Testis (tissue), 3 donors: ENCODE data around the gene PCSK6. TPM values are rescaled to one million over a fixed set of nuclear protein-coding genes. Genes with fewer than 3 reads are reported as not detected.

Experiments
- DNase-seq: peaks from one replicate; pipeline ENCODE4 v3.0.0-alpha.2; 2019
- H3K27ac ChIP-seq, 2 donors: fragments of 200-600 bp; sonication (generic); one replicate each; pipeline ENCODE4 v1.5.1; 2019
- H3K27me3 ChIP-seq: fragments of 200-600 bp; sonication (generic); one replicate; pipeline ENCODE4 v1.5.1; 2019
- H3K36me3 ChIP-seq: fragments of 200-600 bp; sonication (generic); one replicate; pipeline ENCODE4 v1.5.1; 2017; ENCODE audit warnings: low read depth; ENCODE audit errors: missing control alignments
- H3K4me1 ChIP-seq: fragments of 200-600 bp; sonication (generic); one replicate; pipeline ENCODE4 v1.5.1; 2019
- H3K4me3 ChIP-seq, 2 donors: fragments of 200-600 bp; sonication (generic); one replicate each; pipeline ENCODE4 v1.5.1; 2017 to 2019
- H3K9me3 ChIP-seq: fragments of 200-600 bp; sonication (generic); one replicate; pipeline ENCODE4 v1.5.1; 2017
- CTCF ChIP-seq, 3 experiments: fragments of 450-650 bp in 2 of 3; fragments of 200-600 bp in 1 of 3; sonication (generic) in 1 of 3; IDR thresholded peaks; one replicate each; pipeline ENCODE4 v1.5.1; 2016 to 2019; ENCODE audit warnings: antibody characterized with exemption in 3 of 3, mild to moderate bottlenecking in 2 of 3, moderate library complexity in 1 of 3
- POLR2A ChIP-seq: fragments of 450-650 bp; IDR thresholded peaks from one replicate; pipeline ENCODE4 v1.6.1; 2017; ENCODE audit warnings: antibody characterized with exemption, mild to moderate bottlenecking, moderate library complexity
- WGBS, 2 donors: methylation state at CpG; one replicate each; pipeline ENCODE4 v1.1.5; 2018; 5-methylcytosine and 5-hydroxymethylcytosine counted together
- intact Hi-C: fragments of 100-400 bp; cut with DNase I; formaldehyde crosslinking; loops from one replicate; pipeline ENCODE4 v1.15.1; 2023; ENCODE audit warnings: low total_unique reads
- polyA plus RNA-seq: library from polyadenylated mRNA; stranded (reverse); fragments of 350-450 nt; fragmentation: Illumina TruSeq; extraction: RNeasy Lipid Tissue Mini Kit (QIAGEN cat#74804); gene quantifications from one replicate; pipeline ENCODE4 v1.2.3, GENCODE V29; 2014; ENCODE audit warnings: low read depth, low replicate concordance; ENCODE audit not compliant: insufficient read depth
- total RNA-seq, 2 donors: library from RNA; depleted of rRNA; stranded (reverse); fragments of >200 nt; gene quantifications; one replicate each; pipeline ENCODE4 v1.2.3, GENCODE V29; 2016

The PCSK6 gene
- total and polyA plus RNA-seq, 3 donors from 2014 or later, result 43.9 to 156 (median 95.4) TPM

GRCh38 chr15:101476756-101477155 lies 12.8 kb downstream of the PCSK6 start:
- DNase-seq, result peak; percentile 48
- no peaks in the 10 kb centered on the region for H3K27me3 ChIP-seq
- no peak for TF ChIP-seq POLR2A
- TF ChIP-seq CTCF (IDR thresholded peaks at IDR 0.05), result no peak
- H3K4me1 ChIP-seq, result peaks cover 24% of the 10 kb centered on the region
- intact Hi-C loops, result no loop called here
- no peak overlapping the region for H3K4me3 ChIP-seq
- 81 to 91% methylated on average over 10 of the region's 10 CpGs for WGBS, 2 donors
- no peak overlapping the region for H3K27ac ChIP-seq
- no peaks in the 10 kb centered on the region for H3K9me3 ChIP-seq
- H3K36me3 ChIP-seq, result no peaks in the 10 kb centered on the region

- Histone ChIP-seq H3K27me3 (no peaks in the 10 kb centered on the region), H3K9me3 (no peaks in the 10 kb centered on the region), H3K4me3 (no peak overlapping the region), H3K36me3 (no peaks in the 10 kb centered on the region), H3K4me1 (peaks cover 29% of the 10 kb centered on the region), H3K27ac (no peak overlapping the region)
- intact Hi-C loops, result no loop called here
- DNase-seq, result peak; percentile 6
- TF ChIP-seq CTCF (IDR thresholded peaks at IDR 0.05), result no peak
- no peak for TF ChIP-seq POLR2A
- WGBS, 2 donors, result 87 to 88% methylated on average over 7 of the region's 7 CpGs
Measured at GRCh38 chr15:101474983-101475382, 14.5 kb downstream of the PCSK6 start.

- peak; percentile 10 for DNase-seq
- 86 to 94% methylated on average over 10 of the region's 10 CpGs for WGBS, 2 donors
- TF ChIP-seq CTCF (IDR thresholded peaks at IDR 0.05) (no peak), POLR2A (no peak)
Measured at GRCh38 chr15:101474233-101474632, 15.3 kb downstream of the PCSK6 start.

GRCh38 chr15:101472033-101472432 lies 17.5 kb downstream of the PCSK6 start:
- Histone ChIP-seq H3K4me1 (peaks cover 21% of the 10 kb centered on the region), H3K36me3 (no peaks in the 10 kb centered on the region), H3K9me3 (no peaks in the 10 kb centered on the region), H3K4me3 (no peak overlapping the region), H3K27ac (peak overlapping the region in 1 of 2 donors; percentile 13), H3K27me3 (no peaks in the 10 kb centered on the region)
- WGBS, 2 donors, result 75 to 78% methylated on average over 13 of the region's 13 CpGs
- no peak for TF ChIP-seq CTCF (IDR thresholded peaks at IDR 0.05)
- TF ChIP-seq POLR2A, result no peak
- intact Hi-C loops, result no loop called here
- peak; percentile 12 for DNase-seq

More at GRCh38 chr15:101474233-101474632, 15.3 kb downstream of the PCSK6 start:
- H3K9me3 ChIP-seq, result no peaks in the 10 kb centered on the region
- H3K36me3 ChIP-seq, result no peaks in the 10 kb centered on the region
- peaks cover 34% of the 10 kb centered on the region for H3K4me1 ChIP-seq
- H3K27ac ChIP-seq, result no peak overlapping the region
- intact Hi-C loops, result no loop called here
- H3K27me3 ChIP-seq, result no peaks in the 10 kb centered on the region
- H3K4me3 ChIP-seq, result no peak overlapping the region

GRCh38 chr15:101470548-101471239 lies 18.8 kb downstream of the PCSK6 start:
- no peaks in the 10 kb centered on the region for H3K9me3 ChIP-seq
- DNase-seq, result no peak
- WGBS, 2 donors, result 64 to 70% methylated on average over 15 of the region's 15 CpGs
- H3K27me3 ChIP-seq, result no peaks in the 10 kb centered on the region
- no peaks in the 10 kb centered on the region for H3K36me3 ChIP-seq
- intact Hi-C loops, result no loop called here
- no peak overlapping the region for H3K4me3 ChIP-seq
- H3K4me1 ChIP-seq, result peaks cover 21% of the 10 kb centered on the region
- no peak for TF ChIP-seq CTCF (IDR thresholded peaks at IDR 0.05)
- TF ChIP-seq POLR2A, result no peak
- peak overlapping the region; percentile 40 to 55 for H3K27ac ChIP-seq
